Spleen (tissue), 7 donors: ENCODE results near the gene HS3ST1.

Experiments used
- POLR2A ChIP-seq, 3 donors: fragments of 450-650 bp; IDR thresholded peaks; one replicate each; pipeline ENCODE4 v1.5.1; 2017; ENCODE audit warnings: antibody characterized with exemption in 3 of 3, mild to moderate bottlenecking in 1 of 3
- TF ChIP-seq, protein P1 (sequence below), 11 experiments: fragments of 200-600 bp in 7 of 11; fragments of 450-650 bp in 4 of 11; sonication (generic) in 4 of 11; IDR thresholded peaks in 8 of 11; conservative IDR thresholded peaks in 3 of 11; 1 replicate in 7 of 11; 2 replicates in 4 of 11; pipeline versions ENCODE4 v1.4.0 to v1.8.0; 2016 to 2021; ENCODE audit warnings: antibody characterized with exemption in 11 of 11, inconsistent platforms in 4 of 11, mild to moderate bottlenecking in 1 of 11
- donor health status: DM: no; HTN: no; CAD: no; lungs with moderate emphysema.
- donor health status: DM: no; HTN: no; CAD: no.
- donor health status: DM: no; HTN: no; CAD: no.

DNA sequence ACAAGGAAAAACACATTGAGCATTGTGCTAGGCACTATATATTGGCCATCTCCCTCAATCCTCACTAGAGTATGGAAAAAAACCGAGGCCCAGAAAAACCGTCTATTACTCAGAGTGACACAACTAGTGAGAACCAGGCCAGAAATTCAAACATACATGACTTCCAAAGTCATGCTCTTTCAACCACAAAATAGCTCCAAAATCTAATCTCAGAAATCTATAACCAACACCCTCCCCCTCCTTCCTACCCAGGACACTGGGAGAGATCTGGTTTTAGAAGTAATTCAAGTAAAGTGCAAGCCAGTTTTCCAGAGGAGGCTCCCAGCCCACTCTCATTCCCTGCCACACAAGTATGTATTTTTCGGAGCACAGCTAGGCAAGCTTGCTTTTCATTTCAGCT, 7.6 kb downstream of the HS3ST1 start:
- TF ChIP-seq, protein P1, sequence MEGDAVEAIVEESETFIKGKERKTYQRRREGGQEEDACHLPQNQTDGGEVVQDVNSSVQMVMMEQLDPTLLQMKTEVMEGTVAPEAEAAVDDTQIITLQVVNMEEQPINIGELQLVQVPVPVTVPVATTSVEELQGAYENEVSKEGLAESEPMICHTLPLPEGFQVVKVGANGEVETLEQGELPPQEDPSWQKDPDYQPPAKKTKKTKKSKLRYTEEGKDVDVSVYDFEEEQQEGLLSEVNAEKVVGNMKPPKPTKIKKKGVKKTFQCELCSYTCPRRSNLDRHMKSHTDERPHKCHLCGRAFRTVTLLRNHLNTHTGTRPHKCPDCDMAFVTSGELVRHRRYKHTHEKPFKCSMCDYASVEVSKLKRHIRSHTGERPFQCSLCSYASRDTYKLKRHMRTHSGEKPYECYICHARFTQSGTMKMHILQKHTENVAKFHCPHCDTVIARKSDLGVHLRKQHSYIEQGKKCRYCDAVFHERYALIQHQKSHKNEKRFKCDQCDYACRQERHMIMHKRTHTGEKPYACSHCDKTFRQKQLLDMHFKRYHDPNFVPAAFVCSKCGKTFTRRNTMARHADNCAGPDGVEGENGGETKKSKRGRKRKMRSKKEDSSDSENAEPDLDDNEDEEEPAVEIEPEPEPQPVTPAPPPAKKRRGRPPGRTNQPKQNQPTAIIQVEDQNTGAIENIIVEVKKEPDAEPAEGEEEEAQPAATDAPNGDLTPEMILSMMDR (IDR thresholded peaks at IDR 0.05 in 8 of 11, conservative IDR thresholded peaks at IDR 0.05 in 3 of 11), result no peak
- no peak for TF ChIP-seq POLR2A (IDR thresholded peaks at IDR 0.05)
